GM19452 (cell line): Measurements from ENCODE around the gene ESYT1.
"Not testable (repeated sequence)": the region's sequence is repeated elsewhere in the genome, so short reads cannot be mapped to it uniquely, and the experiment has no call there.

Source experiments
- ATAC-seq: cut with Tn5 transposase; IDR thresholded peaks from one replicate; pipeline ENCODE4 v1.9.1; 2021; ENCODE audit not compliant: unreplicated experiment

Gene ESYT1

GRCh38 chr12:56104109-56104814 lies 23.8 kb upstream of the ESYT1 start, which contains the start of gene PA2G4:
PA2G4 (plus strand) TSS chr12:56104559; CDS start chr12:56104738, 179 bp downstream.
- ATAC-seq, result peak; percentile 93

GRCh38 chr12:56104815-56105608 lies 23.1 kb upstream of the ESYT1 start:
- peak; percentile 7 for ATAC-seq

GRCh38 chr12:56105609-56105902 lies 22.5 kb upstream of the ESYT1 start:
- no peak for ATAC-seq

GRCh38 chr12:56107242-56107641 lies 20.8 kb upstream of the ESYT1 start:
- ATAC-seq, result no peak

GRCh38 chr12:56110571-56110970 lies 17.5 kb upstream of the ESYT1 start:
- ATAC-seq, result no peak

GRCh38 chr12:56114084-56114483 lies 14.0 kb upstream of the ESYT1 start:
- no peak for ATAC-seq

GRCh38 chr12:56115329-56115728 lies 12.7 kb upstream of the ESYT1 start:
- ATAC-seq, result no peak

GRCh38 chr12:56116267-56117081 lies 11.6 kb upstream of the ESYT1 start, which contains the start of gene RPL41:
RPL41 (plus strand) TSS chr12:56116633.
- peak; percentile 46 for ATAC-seq

- ATAC-seq, result not testable (repeated sequence)
These were observed 10.9 kb upstream of the ESYT1 start for GRCh38 chr12:56117082-56117706.

- ATAC-seq, result peak; percentile 77
These were observed 10.0 kb upstream of the ESYT1 start, which contains the start of gene ZC3H10 for GRCh38 chr12:56117778-56118687. ZC3H10 (plus strand) TSS chr12:56118266; CDS start chr12:56120563, 2,297 bp downstream.

- ATAC-seq, result no peak
These were observed 9.2 kb upstream of the ESYT1 start for GRCh38 chr12:56118688-56119357.

- no peak for ATAC-seq
These were observed 8.7 kb upstream of the ESYT1 start for GRCh38 chr12:56119361-56119796.

GRCh38 chr12:56120158-56120846 lies 7.8 kb upstream of the ESYT1 start:
- no peak for ATAC-seq

GRCh38 chr12:56121204-56121870 lies 6.7 kb upstream of the ESYT1 start:
- ATAC-seq, result no peak

- no peak for ATAC-seq
These were observed 5.4 kb upstream of the ESYT1 start for GRCh38 chr12:56122637-56123036.

- no peak for ATAC-seq
These were observed 3.9 kb upstream of the ESYT1 start for GRCh38 chr12:56124133-56124532.

GRCh38 chr12:56126732-56127239 lies 1.3 kb upstream of the ESYT1 start:
- no peak for ATAC-seq

GRCh38 chr12:56127485-56127887 lies 581 bp upstream of the ESYT1 start:
- no peak for ATAC-seq
